Fibroblast of lung (primary cell): ENCODE measurements around the gene ITGA3. TPM values are rescaled to one million over a fixed set of nuclear protein-coding genes. Genes with fewer than 3 reads are reported as not detected.

Source experiments
- DNase-seq, 2 donors: peaks; one replicate each; pipeline versions ENCODE4 v3.0.0 to v3.0.0-alpha.2; 2010; ENCODE audit warnings: low read depth in 2 of 2
- H2AFZ ChIP-seq: 2 replicates; pipeline ENCODE4 v1.5.1; 2012; ENCODE audit warnings: low read length, control low read depth, inconsistent platforms
- H3K27ac ChIP-seq: 2 replicates; pipeline ENCODE4 v1.5.1; 2011; ENCODE audit warnings: low read length, control low read depth; ENCODE audit not compliant: insufficient read depth
- H3K27me3 ChIP-seq: 2 replicates; pipeline ENCODE4 v1.5.1; 2011; ENCODE audit warnings: mild to moderate bottlenecking, low read length; ENCODE audit not compliant: control insufficient read depth, insufficient read depth
- H3K36me3 ChIP-seq: 2 replicates; pipeline ENCODE4 v1.5.1; 2011; ENCODE audit warnings: low read length; ENCODE audit not compliant: control insufficient read depth, insufficient read depth
- H3K4me1 ChIP-seq: 2 replicates; pipeline ENCODE4 v1.5.1; 2011; ENCODE audit warnings: low read length; ENCODE audit not compliant: control insufficient read depth, insufficient read depth; ENCODE audit errors: extremely low read depth
- H3K4me2 ChIP-seq: 2 replicates; pipeline ENCODE4 v1.5.1; 2011; ENCODE audit warnings: low read length, control low read depth; ENCODE audit not compliant: insufficient read depth; ENCODE audit errors: extremely low read depth
- H3K4me3 ChIP-seq, 4 experiments: fragments of 200-600 bp in 1 of 4; sonication (generic) in 1 of 4; replicated peaks in 1 of 4; 2 replicates each; pipeline ENCODE4 v1.5.1; 2011 to 2016; ENCODE audit warnings: low read length in 4 of 4, low read depth in 3 of 4, mild to moderate bottlenecking in 3 of 4, control low read depth in 2 of 4, inconsistent platforms in 1 of 4, mixed read lengths in 1 of 4; ENCODE audit not compliant: insufficient read depth in 1 of 4; ENCODE audit errors: control extremely low read depth in 1 of 4
- H3K79me2 ChIP-seq: 2 replicates; pipeline ENCODE4 v1.5.1; 2012; ENCODE audit warnings: mild to moderate bottlenecking, low read length, inconsistent platforms; ENCODE audit not compliant: control insufficient read depth, insufficient read depth
- H3K9ac ChIP-seq: 2 replicates; pipeline ENCODE4 v1.5.1; 2011; ENCODE audit warnings: mild to moderate bottlenecking, low read length, control low read depth; ENCODE audit not compliant: insufficient read depth
- H3K9me3 ChIP-seq: 2 replicates; pipeline ENCODE4 v1.5.1; 2012; ENCODE audit warnings: low read depth, low read length; ENCODE audit not compliant: control insufficient read depth, insufficient read depth
- H4K20me1 ChIP-seq: 2 replicates; pipeline ENCODE4 v1.5.1; 2011; ENCODE audit warnings: low read length; ENCODE audit not compliant: control insufficient read depth, insufficient read depth; ENCODE audit errors: extremely low read depth
- EZH2 ChIP-seq: IDR thresholded peaks from 2 replicates; pipeline ENCODE4 v1.5.1; 2012; ENCODE audit warnings: low read length, control low read depth, mild to moderate bottlenecking; ENCODE audit errors: missing control alignments
- polyA plus RNA-seq, 2 donors: library from polyadenylated mRNA; depleted of rRNA in 1 of 2; stranded (reverse) in 1 of 2; unstranded in 1 of 2; fragments of >200 nt; gene quantifications; 2 replicates each; pipeline ENCODE4 v1.2.1, GENCODE V29; 2011 to 2012; ENCODE audit warnings: missing spikeins in 1 of 2
- total RNA-seq: library from RNA; depleted of rRNA; stranded (reverse); fragments of >200 nt; gene quantifications from 2 replicates; pipeline ENCODE4 v1.2.1, GENCODE V29; 2014
- TF ChIP-seq, protein P1 (sequence below), 2 donors: IDR thresholded peaks in 1 of 2; conservative IDR thresholded peaks in 1 of 2; 1 replicate in 1 of 2; 2 replicates in 1 of 2; pipeline ENCODE4 v1.5.1; 2011 to 2012; ENCODE audit warnings: low read length in 2 of 2, control low read depth in 1 of 2, inconsistent platforms in 1 of 2, low read depth in 1 of 2, mild to moderate bottlenecking in 1 of 2

Gene ITGA3
- total and polyA plus RNA-seq, 2 donors (not counting 1 experiment from before 2014, with no cell fraction given): 67.3 to 269 TPM

DNA sequence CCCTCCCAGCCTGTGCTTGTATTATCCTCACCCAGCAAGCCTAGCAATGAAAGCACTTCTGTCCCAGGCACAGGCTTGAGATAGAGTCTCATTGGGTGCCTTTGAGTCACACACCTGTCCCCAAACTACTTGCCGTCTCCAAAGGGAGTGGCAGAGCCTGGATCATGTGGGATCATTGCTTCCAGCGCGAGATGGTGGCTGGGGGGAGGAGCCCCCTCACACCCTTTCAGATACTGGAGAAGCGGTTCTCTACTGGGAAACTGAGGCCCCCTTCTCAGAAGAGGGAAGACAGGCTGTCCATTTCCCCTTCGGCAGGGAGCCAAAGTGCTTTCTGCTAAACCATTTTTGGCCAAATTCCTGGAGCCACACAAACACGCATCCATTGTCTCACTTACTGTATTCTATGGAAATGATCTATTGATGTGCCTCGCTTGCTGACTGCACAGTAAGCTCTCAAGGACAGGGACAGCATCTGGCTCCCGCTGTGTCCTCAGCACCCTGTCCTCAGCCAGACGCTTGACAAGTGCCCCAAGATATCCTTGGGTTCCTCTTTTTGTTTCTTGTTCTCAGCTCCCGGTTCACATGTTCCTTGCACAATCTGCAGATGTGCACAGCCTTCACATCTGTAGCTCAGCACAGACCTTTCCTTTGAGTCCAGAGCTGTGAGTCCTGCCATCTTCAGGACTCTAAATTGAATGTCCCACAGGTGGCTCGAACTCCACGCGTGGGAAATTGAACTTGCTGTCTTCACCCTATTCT is 34.9 kb upstream of the ITGA3 start:
- no peak overlapping the region for H3K27ac ChIP-seq
- H4K20me1 ChIP-seq: no peaks in the 10 kb centered on the region
- H3K4me3 ChIP-seq: no peak overlapping the region
- no peaks in the 10 kb centered on the region for H3K79me2 ChIP-seq
- H3K9me3 ChIP-seq: peaks cover 3% of the 10 kb centered on the region
- no peak overlapping the region for H3K4me2 ChIP-seq
- peaks cover 7% of the 10 kb centered on the region for H3K27me3 ChIP-seq
- no peak overlapping the region for H3K9ac ChIP-seq
- H3K4me1 ChIP-seq: peaks cover 2% of the 10 kb centered on the region
- H3K36me3 ChIP-seq: no peaks in the 10 kb centered on the region
- TF ChIP-seq EZH2: no peak
- TF ChIP-seq, protein P1, sequence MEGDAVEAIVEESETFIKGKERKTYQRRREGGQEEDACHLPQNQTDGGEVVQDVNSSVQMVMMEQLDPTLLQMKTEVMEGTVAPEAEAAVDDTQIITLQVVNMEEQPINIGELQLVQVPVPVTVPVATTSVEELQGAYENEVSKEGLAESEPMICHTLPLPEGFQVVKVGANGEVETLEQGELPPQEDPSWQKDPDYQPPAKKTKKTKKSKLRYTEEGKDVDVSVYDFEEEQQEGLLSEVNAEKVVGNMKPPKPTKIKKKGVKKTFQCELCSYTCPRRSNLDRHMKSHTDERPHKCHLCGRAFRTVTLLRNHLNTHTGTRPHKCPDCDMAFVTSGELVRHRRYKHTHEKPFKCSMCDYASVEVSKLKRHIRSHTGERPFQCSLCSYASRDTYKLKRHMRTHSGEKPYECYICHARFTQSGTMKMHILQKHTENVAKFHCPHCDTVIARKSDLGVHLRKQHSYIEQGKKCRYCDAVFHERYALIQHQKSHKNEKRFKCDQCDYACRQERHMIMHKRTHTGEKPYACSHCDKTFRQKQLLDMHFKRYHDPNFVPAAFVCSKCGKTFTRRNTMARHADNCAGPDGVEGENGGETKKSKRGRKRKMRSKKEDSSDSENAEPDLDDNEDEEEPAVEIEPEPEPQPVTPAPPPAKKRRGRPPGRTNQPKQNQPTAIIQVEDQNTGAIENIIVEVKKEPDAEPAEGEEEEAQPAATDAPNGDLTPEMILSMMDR (conservative IDR thresholded peaks at IDR 0.05 in 1 of 2, IDR thresholded peaks at IDR 0.05 in 1 of 2; ENCODE audit: low read depth in 1 of 2, low read length in 2 of 2): no peak
- no peak for DNase-seq
- no peak overlapping the region for H2AFZ ChIP-seq

DNA sequence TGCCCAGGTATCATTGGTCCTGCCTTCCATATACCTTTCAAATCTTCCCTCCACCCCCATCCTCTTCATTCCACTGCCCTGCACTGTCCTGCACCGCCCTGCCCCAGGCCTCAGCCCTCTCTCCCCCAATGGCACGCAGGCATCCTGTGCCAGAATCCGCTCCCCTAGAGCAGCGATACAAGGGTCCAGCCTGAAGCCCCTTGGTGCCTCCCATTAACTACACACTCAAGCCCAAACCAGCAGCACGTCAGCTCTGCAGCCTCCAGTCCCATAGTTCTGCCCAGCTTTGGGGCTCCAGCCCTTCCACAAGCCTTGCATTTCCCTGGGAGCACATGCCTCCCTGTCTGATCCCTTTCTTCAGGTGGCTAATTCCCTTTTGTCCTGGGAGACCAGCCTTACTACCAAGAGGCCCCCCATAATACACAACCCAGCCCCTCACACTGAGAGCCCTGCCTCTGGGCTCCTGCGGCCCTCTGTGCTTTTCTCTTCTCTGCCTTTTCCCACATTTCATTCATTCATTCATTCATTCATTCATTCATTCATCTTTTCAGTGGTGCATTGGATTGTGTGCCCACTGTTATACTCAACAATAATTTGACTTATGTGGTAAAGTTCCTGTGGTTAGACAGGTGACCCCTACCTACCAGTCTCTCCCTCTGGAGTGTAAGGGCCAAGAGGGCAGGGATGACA is 34.1 kb upstream of the ITGA3 start:
- Histone ChIP-seq H3K79me2 (no peaks in the 10 kb centered on the region), H3K4me1 (peaks cover 4% of the 10 kb centered on the region), H3K9me3 (peaks cover 3% of the 10 kb centered on the region), H4K20me1 (no peaks in the 10 kb centered on the region), H3K4me2 (no peak overlapping the region), H3K27me3 (peaks cover 7% of the 10 kb centered on the region), H2AFZ (no peak overlapping the region), H3K27ac (no peak overlapping the region), H3K9ac (no peak overlapping the region), H3K4me3 (no peak overlapping the region), H3K36me3 (no peaks in the 10 kb centered on the region)
- TF ChIP-seq, protein P1 (conservative IDR thresholded peaks at IDR 0.05 in 1 of 2, IDR thresholded peaks at IDR 0.05 in 1 of 2; ENCODE audit: low read depth in 1 of 2, low read length in 2 of 2): no peak
- TF ChIP-seq EZH2: no peak
- no peak for DNase-seq

DNA sequence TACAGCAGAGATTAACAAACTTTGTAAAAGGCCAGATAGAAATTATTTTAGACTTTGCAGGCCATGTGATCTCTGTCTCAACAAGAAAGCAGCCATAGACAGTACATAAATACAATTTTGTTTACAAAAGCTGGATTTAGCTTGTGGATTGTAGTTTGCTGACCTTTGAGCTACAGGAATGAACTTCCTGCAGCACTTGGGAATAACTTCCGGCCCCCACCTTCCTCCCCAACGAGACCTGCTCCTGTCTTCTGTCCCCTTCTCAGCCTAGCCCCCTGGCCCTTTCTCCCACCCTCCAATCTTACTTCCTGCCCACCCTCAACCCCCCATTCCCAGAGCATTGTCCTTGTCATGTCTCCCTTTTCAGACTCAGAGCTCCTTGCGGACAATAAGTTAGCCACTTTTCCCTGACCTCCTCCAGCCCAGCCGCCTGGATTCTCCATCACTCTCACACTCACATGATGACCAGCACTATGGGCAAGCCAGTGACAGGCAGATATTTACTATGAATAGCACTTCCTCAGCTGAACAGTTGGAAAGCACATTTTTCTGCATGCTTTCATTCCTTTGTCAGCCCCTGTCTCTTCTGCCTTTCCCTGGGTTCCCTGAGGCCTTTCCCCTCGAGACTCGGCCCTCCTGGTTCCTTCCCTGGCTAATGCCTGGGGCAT is 33.3 kb upstream of the ITGA3 start:
- Histone ChIP-seq H4K20me1 (no peaks in the 10 kb centered on the region), H3K79me2 (no peaks in the 10 kb centered on the region), H3K27ac (no peak overlapping the region), H3K27me3 (peaks cover 7% of the 10 kb centered on the region), H3K9me3 (peaks cover 3% of the 10 kb centered on the region), H3K9ac (no peak overlapping the region), H3K4me1 (peaks cover 10% of the 10 kb centered on the region), H3K4me2 (no peak overlapping the region), H2AFZ (no peak overlapping the region), H3K4me3 (no peak overlapping the region), H3K36me3 (no peaks in the 10 kb centered on the region)
- no peak for DNase-seq
- no peak for TF ChIP-seq EZH2
- TF ChIP-seq, protein P1 (conservative IDR thresholded peaks at IDR 0.05 in 1 of 2, IDR thresholded peaks at IDR 0.05 in 1 of 2; ENCODE audit: low read depth in 1 of 2, low read length in 2 of 2): no peak
